ENCODE results near the gene TRPM4. TPM values are rescaled to one million over a fixed set of nuclear protein-coding genes. Genes with fewer than 3 reads are reported as not detected.

The TRPM4 gene
- total and polyA plus RNA-seq, 2 of the 13 experiments (the other 11 are each of a cell fraction or from before 2014, with no cell fraction given) = 1.9 to 4.3 TPM

DNA sequence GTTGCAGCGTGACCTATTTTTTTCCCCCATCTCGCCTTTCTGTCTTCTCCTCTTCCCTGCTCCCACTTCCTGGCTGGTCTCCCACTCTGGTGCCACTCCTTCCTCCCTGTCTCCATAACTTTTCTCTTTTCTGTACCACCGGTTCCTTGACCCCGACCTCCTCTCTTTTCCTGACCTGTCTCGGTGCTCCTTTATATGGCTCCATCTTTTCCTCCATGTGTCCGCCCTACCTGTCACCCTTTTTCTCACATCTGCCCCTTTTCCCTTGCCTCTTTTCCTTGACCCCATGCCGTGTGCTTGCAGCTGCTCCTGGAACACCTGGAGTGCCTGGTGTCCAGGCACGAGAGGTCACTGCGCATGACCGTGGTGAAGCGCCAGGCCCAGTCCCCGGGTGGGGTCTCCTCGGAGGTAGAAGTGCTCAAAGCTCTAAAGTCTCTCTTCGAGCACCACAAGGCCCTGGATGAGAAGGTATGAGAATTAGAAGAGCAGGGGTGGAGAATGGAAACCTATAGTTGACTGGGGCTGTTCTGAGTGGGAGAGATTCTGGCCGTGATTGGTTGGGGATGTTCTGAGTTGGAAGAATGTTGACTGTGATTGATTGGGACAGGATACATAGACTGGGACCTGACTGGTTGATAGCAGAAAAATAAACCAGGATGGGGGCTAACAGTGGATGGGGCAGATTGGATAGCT is 28.9 kb upstream of the TRPM4 start:
- ChIA-PET CTCF (ENCODE audit: low intra/inter-chr PET ratio, low total read pairs) (no interaction called here), POLR2A (interaction anchor here (1.1 to 1.9 kb wide), 4 partner anchors 15 to 322 kb away, joined by 3 to 21 read pairs (median 10); partner anchors contain the start of gene LIN7B)
- no peaks in the 10 kb centered on the region for H3K79me2 ChIP-seq (ENCODE audit: insufficient read depth, low read length)
- BruUV-seq (replicated peaks) = no TSS peak
- peaks cover 42% of the 10 kb centered on the region for H3K4me1 ChIP-seq (ENCODE audit: insufficient read depth, low read length)
- no peak overlapping the region for H2AFZ ChIP-seq (ENCODE audit: low read length)
- 52% methylated on average over 15 of the region's 15 CpGs for WGBS (ENCODE audit: low lambda C conversion rate)
- peak overlapping the region; percentile 72 for H3K27ac ChIP-seq (ENCODE audit: extremely low read length, insufficient read depth, low read length)
- ATAC-seq (no peak), DNase-seq (ENCODE audit: low spot score) (no peak), FAIRE-seq (no peak)
- H3K4me3 ChIP-seq (replicated peaks in 1 of 3; ENCODE audit: insufficient read depth in 1 of 3, low read depth in 2 of 3, low read length in 3 of 3) = peak overlapping the region; percentile 49 to 75 (median 58)
- H3K36me3 ChIP-seq (replicated peaks in 1 of 2; ENCODE audit: control insufficient read depth in 1 of 2, insufficient read depth in 2 of 2, low read length in 2 of 2) = peaks cover 0 to 2% of the 10 kb centered on the region in 2 experiments; a peak in 2 of 5 replicates
- H3K9ac ChIP-seq (ENCODE audit: insufficient read depth, low read depth, low read length) = peak overlapping the region; percentile 44; the same call in 1 of the 2 replicates
- in situ Hi-C loops (cut with HindIII; ENCODE audit: extremely low pct_ligation_motif_present, low pct_unique_long_range_greater_than_20kb) = no loop called here
- H3K9me3 ChIP-seq (ENCODE audit: low read length) = no peaks in the 10 kb centered on the region
- no peaks in the 10 kb centered on the region for H4K20me1 ChIP-seq (ENCODE audit: insufficient read depth, low read length)
- H3K27me3 ChIP-seq (ENCODE audit: control insufficient read depth in 1 of 2, insufficient read depth in 2 of 2, low read length in 2 of 2) = no peaks in the 10 kb centered on the region
- peak overlapping the region; percentile 99 for H3K4me2 ChIP-seq (ENCODE audit: low read depth, low read length)
- intact Hi-C loops (cut with micrococcal nuclease; ENCODE audit: unreplicated experiment) = loop anchor here (5.0 kb wide), 1 partner anchor 69 kb away; no protein-coding TSS in a partner anchor
- TF ChIP-seq POLR2AphosphoS2 (IDR thresholded peaks at IDR 0.05; ENCODE audit: low read depth, low read length) (no peak), SNAI1 (CRISPR knock-in tag; IDR thresholded peaks at IDR 0.05; ENCODE audit: borderline replicate concordance) (0 out of 2 replicates have a peak, but pooled peaks have one; percentile 13), ZNF331 (CRISPR knock-in tag; IDR thresholded peaks at IDR 0.05) (0 out of 2 replicates have a peak, but pooled peaks have one; percentile 18), ZNF782 (CRISPR knock-in tag; IDR thresholded peaks at IDR 0.05; ENCODE audit: borderline replicate concordance) (no peak), PHF5A (CRISPR knock-in tag; IDR thresholded peaks at IDR 0.05; ENCODE audit: low read depth, unreplicated experiment) (peak; percentile 9), ZNF33A (CRISPR knock-in tag; IDR thresholded peaks at IDR 0.05; ENCODE audit: borderline replicate concordance) (no peak), ERF (CRISPR knock-in tag; IDR thresholded peaks at IDR 0.05) (no peak), HNF1B (CRISPR knock-in tag; IDR thresholded peaks at IDR 0.05) (0 out of 2 replicates have a peak, but pooled peaks have one; percentile 40), JUND (CRISPR knock-in tag; IDR thresholded peaks at IDR 0.05) (no peak), ZNF672 (CRISPR knock-in tag; IDR thresholded peaks at IDR 0.05) (peak; percentile 16; the same call in 1 of the 2 replicates), MEF2D (CRISPR knock-in tag; IDR thresholded peaks at IDR 0.05) (0 out of 2 replicates have a peak, but pooled peaks have one; percentile 40), IKZF4 (CRISPR knock-in tag; IDR thresholded peaks at IDR 0.05; ENCODE audit: borderline replicate concordance, low read depth, not compliant biosample characterization) (no peak), AKAP8 (CRISPR knock-in tag; IDR thresholded peaks at IDR 0.05) (no peak), JUN (CRISPR knock-in tag; IDR thresholded peaks at IDR 0.05) (peak; percentile 2; the same call in 1 of the 2 replicates), DMAP1 (CRISPR knock-in tag; IDR thresholded peaks at IDR 0.05) (no peak), ZNF484 (CRISPR knock-in tag; IDR thresholded peaks at IDR 0.05; ENCODE audit: borderline replicate concordance, low read depth) (no peak), TIGD3 (CRISPR knock-in tag; IDR thresholded peaks at IDR 0.05; ENCODE audit: borderline replicate concordance) (0 out of 2 replicates have a peak, but pooled peaks have one; percentile 45), SYNCRIP (IDR thresholded peaks at IDR 0.05; ENCODE audit: insufficient read depth, low read depth, low read length) (no peak)
- TF ChIP-seq, protein P1, sequence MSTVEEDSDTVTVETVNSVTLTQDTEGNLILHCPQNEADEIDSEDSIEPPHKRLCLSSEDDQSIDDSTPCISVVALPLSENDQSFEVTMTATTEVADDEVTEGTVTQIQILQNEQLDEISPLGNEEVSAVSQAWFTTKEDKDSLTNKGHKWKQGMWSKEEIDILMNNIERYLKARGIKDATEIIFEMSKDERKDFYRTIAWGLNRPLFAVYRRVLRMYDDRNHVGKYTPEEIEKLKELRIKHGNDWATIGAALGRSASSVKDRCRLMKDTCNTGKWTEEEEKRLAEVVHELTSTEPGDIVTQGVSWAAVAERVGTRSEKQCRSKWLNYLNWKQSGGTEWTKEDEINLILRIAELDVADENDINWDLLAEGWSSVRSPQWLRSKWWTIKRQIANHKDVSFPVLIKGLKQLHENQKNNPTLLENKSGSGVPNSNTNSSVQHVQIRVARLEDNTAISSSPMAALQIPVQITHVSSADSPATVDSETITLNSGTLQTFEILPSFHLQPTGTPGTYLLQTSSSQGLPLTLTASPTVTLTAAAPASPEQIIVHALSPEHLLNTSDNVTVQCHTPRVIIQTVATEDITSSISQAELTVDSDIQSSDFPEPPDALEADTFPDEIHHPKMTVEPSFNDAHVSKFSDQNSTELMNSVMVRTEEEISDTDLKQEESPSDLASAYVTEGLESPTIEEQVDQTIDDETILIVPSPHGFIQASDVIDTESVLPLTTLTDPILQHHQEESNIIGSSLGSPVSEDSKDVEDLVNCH (CRISPR knock-in tag; IDR thresholded peaks at IDR 0.05) = no peak

Measured in HepG2 (cell line).